Heart left ventricle (tissue), 16 donors: Measurements from ENCODE around the gene GCNT4. TPM values are rescaled to one million over a fixed set of nuclear protein-coding genes. Genes with fewer than 3 reads are reported as not detected.

Experiments
- ATAC-seq, 4 donors: fragments of 200-7000 bp; cut with Tn5 transposase; one replicate each; pipeline ENCODE4 v1.9.1; 2020 to 2022; ENCODE audit warnings: moderate library complexity in 4 of 4, mild to moderate bottlenecking in 3 of 4, moderate number of reproducible peaks in 1 of 4
- DNase-seq, 5 donors: peaks; one replicate each; pipeline ENCODE4 v3.0.0-alpha.2; 2020
- H3K27ac ChIP-seq, 12 donors: fragments of 200-600 bp; sonication (generic) in 4 of 12; one replicate each; pipeline versions ENCODE4 v1.5.0 to v1.8.0; 2016 to 2022; ENCODE audit warnings: mild to moderate bottlenecking in 2 of 12
- H3K27me3 ChIP-seq, 9 donors: fragments of 200-600 bp; sonication (generic) in 2 of 9; one replicate each; pipeline versions ENCODE4 v1.5.1 to v1.8.0; 2016 to 2022; ENCODE audit warnings: mild to moderate bottlenecking in 3 of 9
- H3K36me3 ChIP-seq, 9 donors: fragments of 200-600 bp; sonication (generic) in 2 of 9; one replicate each; pipeline versions ENCODE4 v1.5.0 to v1.8.0; 2018 to 2022; ENCODE audit warnings: mild to moderate bottlenecking in 2 of 9
- H3K4me1 ChIP-seq, 12 donors: fragments of 200-600 bp; sonication (generic) in 4 of 12; one replicate each; pipeline versions ENCODE4 v1.5.0 to v1.8.0; 2016 to 2022; ENCODE audit warnings: mild to moderate bottlenecking in 3 of 12
- H3K4me3 ChIP-seq, 12 donors: fragments of 200-600 bp; sonication (generic) in 4 of 12; one replicate each; pipeline versions ENCODE4 v1.5.0 to v1.8.0; 2017 to 2022; ENCODE audit warnings: mild to moderate bottlenecking in 9 of 12, moderate library complexity in 4 of 12
- H3K9me3 ChIP-seq, 12 donors: fragments of 200-600 bp; sonication (generic) in 4 of 12; one replicate each; pipeline versions ENCODE4 v1.5.0 to v1.8.0; 2016 to 2022; ENCODE audit warnings: mild to moderate bottlenecking in 1 of 12
- CTCF ChIP-seq, 12 donors: fragments of 200-600 bp; sonication (generic) in 4 of 12; IDR thresholded peaks; one replicate each; pipeline versions ENCODE4 v1.5.0 to v1.8.0; 2018 to 2022; ENCODE audit warnings: antibody characterized with exemption in 12 of 12, mild to moderate bottlenecking in 5 of 12
- POLR2A ChIP-seq, 2 donors: fragments of 450-650 bp; IDR thresholded peaks; one replicate each; pipeline ENCODE4 v1.6.1; 2017; ENCODE audit warnings: antibody characterized with exemption in 2 of 2, mild to moderate bottlenecking in 2 of 2, moderate library complexity in 2 of 2
- WGBS, 4 donors: extraction: QIAGEN DNeasy Blood & Tissue Kit in 2 of 4; methylation state at CpG; one replicate each; pipeline versions ENCODE4 v1.1.5 to v1.1.7; 2013 to 2018; 5-methylcytosine and 5-hydroxymethylcytosine counted together
- intact Hi-C, 10 donors: fragments of 100-400 bp; cut with DNase I; formaldehyde crosslinking; loops; one replicate each; pipeline versions ENCODE4 v1.11.1 to v1.14.2; 2022
- polyA plus RNA-seq, 2 donors: library from polyadenylated mRNA; stranded (reverse); fragments of 200-250 nt; gene quantifications; one replicate each; pipeline ENCODE4 v1.2.3, GENCODE V29; 2013
- total RNA-seq, 9 donors: library from RNA; depleted of rRNA in 2 of 9; stranded (reverse); fragments of >200 nt in 2 of 9; fragmentation: NEBNext Ultra II Directional in 3 of 9; extraction: Animal tissue kit (Norgen Biotek cat#: 25700) in 3 of 9; gene quantifications; one replicate each; pipeline versions ENCODE4 v1.1.0 to v1.2.4, GENCODE V29; 2016 to 2023
- donor health status: ischemic (EF 13 %, LVEDD 7.1; RV severe dilation, severe dysfunction).
- donor health status: healthy with polysubstance abuse.
- donor health status: DM: no; HTN: yes; CAD: no.
- donor health status: DM: no; HTN: no; CAD: no.
- donor health status: ischemic (EF 25% LVEDD 6.9; RV normal size, moderate dysfunction).
- donor health status: ischemic (EF 25% LVEDD 5.7; RV mildly dilated, moderate dysfunction).
- donor health status: healthy.
- donor health status: DM: yes; HTN: yes; CAD: no.
- donor health status: ischemic (EF 35%, LVEDD 5.7; RV mildly dilated, moderate dysfunction).
- donor health status: nonischemic (EF 11% LVEDD 7.7; RV severe dilation, severe dysfunction).
- donor health status: DM: yes; HTN: yes; CAD: no.
- donor health status: PGD.
- donor health status: ischemic (EF 29% LVEDD 5.4; RV normal size, mild dysfunction).
- donor health status: nonischemic (EF 23%, LVEDD 6.1; RV moderate dilation, normal function).

Gene GCNT4
- total and polyA plus RNA-seq, 11 donors, result 0.07 to 0.60 (median 0.37) TPM

- Histone ChIP-seq H3K4me3 (no peak overlapping the region), H3K27me3 (no peaks in the 10 kb centered on the region), H3K4me1 (peaks cover 0 to 6% (median 0%) of the 10 kb centered on the region in 12 donors), H3K27ac (no peak overlapping the region), H3K36me3 (peaks cover 0 to 16% (median 0%) of the 10 kb centered on the region in 9 donors), H3K9me3 (no peaks in the 10 kb centered on the region)
- TF ChIP-seq CTCF (IDR thresholded peaks at IDR 0.05) (no peak), POLR2A (IDR thresholded peaks at IDR 0.05) (no peak)
- intact Hi-C loops, result loop anchor here in 2 of 10 donors (10.0 kb wide), 2 partner anchors 250 to 290 kb away; partner anchors contain the start of gene HMGCR (in 1 of the 2)
- no peak for ATAC-seq
- DNase-seq, result no peak
- 83 to 93% (median 86%) methylated on average over 7 of the region's 7 CpGs for WGBS, 4 donors
Measured at GRCh38 chr5:75044406-75044805, 8.0 kb downstream of the GCNT4 start.

GRCh38 chr5:75043633-75044264, 8.6 kb downstream of the GCNT4 start:
- no peak for ATAC-seq
- TF ChIP-seq CTCF (IDR thresholded peaks at IDR 0.05) (no peak), POLR2A (IDR thresholded peaks at IDR 0.05) (no peak)
- peaks cover 0 to 16% (median 0%) of the 10 kb centered on the region in 9 donors for H3K36me3 ChIP-seq
- intact Hi-C loops, result loop anchor here in 2 of 10 donors (10.0 kb wide), 2 partner anchors 249 to 291 kb away; partner anchors contain the start of gene HMGCR (in 1 of the 2)
- WGBS, 4 donors, result 86 to 94% (median 89%) methylated on average over 7 of the region's 7 CpGs
- H3K9me3 ChIP-seq, result no peaks in the 10 kb centered on the region
- H3K4me3 ChIP-seq, result no peak overlapping the region
- H3K27ac ChIP-seq, result no peak overlapping the region
- H3K4me1 ChIP-seq, result peaks cover 0 to 6% (median 0%) of the 10 kb centered on the region in 12 donors
- no peaks in the 10 kb centered on the region for H3K27me3 ChIP-seq
- no peak for DNase-seq

DNA sequence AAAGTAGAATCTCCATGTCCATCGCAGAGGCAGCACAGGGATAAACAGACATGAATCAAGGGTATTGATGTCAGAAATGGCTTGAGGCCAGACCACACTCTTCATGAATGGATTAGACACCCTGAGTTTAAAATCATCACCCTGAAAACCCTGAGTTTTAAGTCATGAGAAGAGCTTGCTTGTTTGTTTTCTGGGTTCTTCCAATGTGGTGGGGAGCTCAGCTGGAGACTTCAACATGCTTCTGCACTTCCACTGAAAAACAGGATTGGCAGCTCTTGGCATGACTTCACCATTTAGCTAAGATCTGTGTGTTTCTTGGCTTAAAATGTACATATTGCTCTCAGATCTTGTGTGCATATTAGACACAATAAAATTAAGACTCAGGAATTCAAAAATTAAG, 9.8 kb downstream of the GCNT4 start:
- intact Hi-C loops, result loop anchor here in 2 of 10 donors (10.0 kb wide), 2 partner anchors 248 to 292 kb away; partner anchors contain the start of gene HMGCR (in 1 of the 2)
- Histone ChIP-seq H3K27ac (no peak overlapping the region), H3K4me1 (peaks cover 0 to 3% (median 0%) of the 10 kb centered on the region in 12 donors), H3K4me3 (no peak overlapping the region), H3K27me3 (no peaks in the 10 kb centered on the region), H3K36me3 (peaks cover 0 to 16% (median 0%) of the 10 kb centered on the region in 9 donors), H3K9me3 (no peaks in the 10 kb centered on the region)
- ATAC-seq (no peak), DNase-seq (no peak)
- 83 to 94% (median 92%) methylated on average over 1 of the region's 1 CpG for WGBS, 4 donors
- no peak for TF ChIP-seq POLR2A (IDR thresholded peaks at IDR 0.05)
- TF ChIP-seq CTCF (IDR thresholded peaks at IDR 0.05), result no peak

- intact Hi-C loops, result loop anchor here in 2 of 10 donors (10.0 kb wide), 2 partner anchors 246 to 294 kb away; partner anchors contain the start of gene HMGCR (in 1 of the 2)
- WGBS, 4 donors, result 60 to 91% (median 74%) methylated on average over 4 of the region's 4 CpGs
- TF ChIP-seq POLR2A (IDR thresholded peaks at IDR 0.05) (no peak), CTCF (IDR thresholded peaks at IDR 0.05) (no peak)
- Histone ChIP-seq H3K36me3 (peaks cover 0 to 15% (median 0%) of the 10 kb centered on the region in 9 donors), H3K27me3 (no peaks in the 10 kb centered on the region), H3K4me3 (no peak overlapping the region), H3K9me3 (no peaks in the 10 kb centered on the region), H3K27ac (no peak overlapping the region), H3K4me1 (peaks cover 0 to 3% (median 0%) of the 10 kb centered on the region in 12 donors)
- ATAC-seq (no peak), DNase-seq (no peak)
Measured at GRCh38 chr5:75040973-75041372, 11.4 kb downstream of the GCNT4 start.
